GM23338 (cell line): ENCODE measurements around the gene ONECUT1. TPM values are rescaled to one million over a fixed set of nuclear protein-coding genes. Genes with fewer than 3 reads are reported as not detected.

Source experiments
- ATAC-seq: fragments of 200-7000 bp; cut with Tn5 transposase; 3 replicates; pipeline ENCODE4 v1.9.1; 2020
- DNase-seq: peaks from one replicate; pipeline ENCODE4 v3.0.0-alpha.2; 2015; ENCODE audit warnings: low spot score
- H2AFZ ChIP-seq: fragments of 200-600 bp; sonication (generic); 2 replicates; pipeline ENCODE4 v1.8.0; 2016; ENCODE audit warnings: antibody characterized with exemption, mild to moderate bottlenecking, moderate library complexity
- H3F3A ChIP-seq: fragments of 200-600 bp; sonication (generic); replicated peaks from 2 replicates; pipeline ENCODE4 v1.8.0; 2017; ENCODE audit warnings: antibody characterized with exemption, mixed run types, low read depth
- H3K27ac ChIP-seq: fragments of 200-600 bp; sonication (generic); 2 replicates; pipeline ENCODE4 v1.6.1; 2016; ENCODE audit warnings: low read depth
- H3K27me3 ChIP-seq: fragments of 200-600 bp; sonication (generic); 2 replicates; pipeline ENCODE4 v1.8.0; 2016; ENCODE audit warnings: mild to moderate bottlenecking, mixed run types, moderate library complexity; ENCODE audit not compliant: insufficient read depth
- H3K36me3 ChIP-seq: fragments of 200-600 bp; sonication (generic); 2 replicates; pipeline ENCODE4 v1.8.0; 2016; ENCODE audit warnings: mild to moderate bottlenecking; ENCODE audit not compliant: insufficient read depth
- H3K4me1 ChIP-seq: fragments of 200-600 bp; sonication (generic); 2 replicates; pipeline ENCODE4 v1.8.0; 2016; ENCODE audit warnings: mild to moderate bottlenecking, moderate library complexity; ENCODE audit not compliant: insufficient read depth
- H3K4me2 ChIP-seq: fragments of 200-600 bp; sonication (generic); 2 replicates; pipeline ENCODE4 v1.7.1; 2017; ENCODE audit warnings: mixed run types
- H3K4me3 ChIP-seq: fragments of 200-600 bp; sonication (generic); 2 replicates; pipeline ENCODE4 v1.6.1; 2016; ENCODE audit warnings: mixed run types
- H3K79me2 ChIP-seq: fragments of 200-600 bp; sonication (generic); replicated peaks from 2 replicates; pipeline ENCODE4 v1.8.0; 2017; ENCODE audit warnings: mild to moderate bottlenecking; ENCODE audit not compliant: insufficient read depth
- H3K9me2 ChIP-seq: fragments of 200-600 bp; sonication (generic); 2 replicates; pipeline ENCODE4 v1.8.0; 2017; ENCODE audit not compliant: insufficient read depth
- H4K20me1 ChIP-seq: fragments of 200-600 bp; sonication (generic); replicated peaks from 2 replicates; pipeline ENCODE4 v1.8.0; 2017; ENCODE audit warnings: mild to moderate bottlenecking; ENCODE audit not compliant: insufficient read depth
- H3K27ac Mint-ChIP-seq: 2 replicates; pipeline ENCODE4 v1.8.0; 2020; ENCODE audit warnings: inconsistent platforms, mild to moderate bottlenecking, moderate library complexity, mixed read lengths
- H3K27me3 Mint-ChIP-seq: 3 replicates; pipeline ENCODE4 v1.8.0; 2022; ENCODE audit warnings: low read depth, mild to moderate bottlenecking, moderate library complexity, mixed read lengths, inconsistent platforms; ENCODE audit not compliant: insufficient read depth, poor library complexity
- H3K36me3 Mint-ChIP-seq: 3 replicates; pipeline ENCODE4 v1.8.0; 2021; ENCODE audit warnings: low read depth, mild to moderate bottlenecking, inconsistent platforms, moderate library complexity, mixed read lengths
- H3K4me1 Mint-ChIP-seq: 3 replicates; pipeline ENCODE4 v1.8.0; 2020; ENCODE audit warnings: mild to moderate bottlenecking, inconsistent platforms, mixed read lengths
- H3K4me3 Mint-ChIP-seq: 3 replicates; pipeline ENCODE4 v1.8.0; 2021; ENCODE audit warnings: moderate library complexity, mild to moderate bottlenecking, inconsistent platforms, mixed read lengths
- H3K9me3 Mint-ChIP-seq: 3 replicates; pipeline ENCODE4 v1.8.0; 2020; ENCODE audit warnings: moderate library complexity, mild to moderate bottlenecking, inconsistent platforms, mixed read lengths
- CREB1 ChIP-seq: fragments of 250-450 bp; sonication (Bioruptor Pico); IDR thresholded peaks from 2 replicates; pipeline ENCODE4 v1.5.0; 2020; ENCODE audit warnings: low read depth, mild to moderate bottlenecking, moderate library complexity
- CTCF ChIP-seq, 2 experiments: fragments of 200-600 bp in 1 of 2; sonication (generic) in 1 of 2; conservative IDR thresholded peaks; 2 replicates each; pipeline versions ENCODE4 v1.5.1 to v1.6.1; 2016 to 2017; ENCODE audit warnings: antibody characterized with exemption in 2 of 2, low read depth in 2 of 2, mild to moderate bottlenecking in 2 of 2, moderate library complexity in 1 of 2
- EZH2 ChIP-seq: fragments of 200-600 bp; sonication (generic); IDR thresholded peaks from one replicate; pipeline ENCODE4 v1.8.0; 2017; ENCODE audit warnings: antibody characterized with exemption, mild to moderate bottlenecking, low read depth; ENCODE audit not compliant: unreplicated experiment
- EZH2phosphoT487 ChIP-seq: fragments of 200-600 bp; sonication (generic); IDR thresholded peaks from one replicate; pipeline ENCODE4 v1.8.1; 2018; ENCODE audit warnings: antibody characterized with exemption; ENCODE audit not compliant: unreplicated experiment
- JUNB ChIP-seq: IDR thresholded peaks from one replicate; pipeline ENCODE4 v1.6.1; 2016; ENCODE audit warnings: antibody characterized with exemption; ENCODE audit not compliant: unreplicated experiment
- STAT1 ChIP-seq: IDR thresholded peaks from one replicate; pipeline ENCODE4 v1.6.1; 2016; ENCODE audit warnings: antibody characterized with exemption; ENCODE audit not compliant: unreplicated experiment
- ZNF114 ChIP-seq: fragments of 250-450 bp; sonication (Bioruptor Pico); IDR thresholded peaks from 2 replicates; pipeline ENCODE4 v1.5.0; 2020; ENCODE audit warnings: mild to moderate bottlenecking, moderate library complexity
- polyA plus RNA-seq: library from polyadenylated mRNA; unstranded; fragments of >200 nt; fragmentation: Nextera tagmentation; extraction: Ambion mirVana; gene quantifications from 2 replicates; pipeline ENCODE4 v1.2.1, GENCODE V29; 2016
- total RNA-seq: library from RNA; depleted of rRNA; stranded (reverse); fragments of >200 nt; shearing (Covaris generic); gene quantifications from 2 replicates; pipeline ENCODE4 v1.2.3, GENCODE V29; 2014
- TF ChIP-seq, protein P1 (sequence below): IDR thresholded peaks from 2 replicates; pipeline ENCODE4 v1.6.1; 2016; ENCODE audit warnings: antibody characterized with exemption
- TF ChIP-seq, protein P2 (sequence below): IDR thresholded peaks from one replicate; pipeline ENCODE4 v1.6.1; 2018; ENCODE audit warnings: antibody characterized with exemption; ENCODE audit not compliant: unreplicated experiment

ONECUT1 gene
- total and polyA plus RNA-seq, 2 experiments from 2014 or later, result 4.3 to 9.4 TPM

- H3K4me2 ChIP-seq, result peak overlapping the region; percentile 82
- ATAC-seq, result peak; percentile 3; the same call in 2 of the 3 replicates
- peaks cover 93% of the 10 kb centered on the region for H3K4me1 ChIP-seq
- Mint-ChIP-seq H3K4me1 (peaks cover 76% of the 10 kb centered on the region), H3K27me3 (peaks cover 100% of the 10 kb centered on the region), H3K9me3 (peaks cover 3% of the 10 kb centered on the region; the same call in 1 of the 3 replicates), H3K27ac (no peak overlapping the region), H3K4me3 (peak overlapping the region; percentile 69), H3K36me3 (peaks cover 10% of the 10 kb centered on the region)
- peaks cover 100% of the 10 kb centered on the region for H3K27me3 ChIP-seq
- H3K27ac ChIP-seq, result no peak overlapping the region
- H3K36me3 ChIP-seq, result no peaks in the 10 kb centered on the region; the same call in 1 of the 2 replicates
- TF ChIP-seq, protein P1, sequence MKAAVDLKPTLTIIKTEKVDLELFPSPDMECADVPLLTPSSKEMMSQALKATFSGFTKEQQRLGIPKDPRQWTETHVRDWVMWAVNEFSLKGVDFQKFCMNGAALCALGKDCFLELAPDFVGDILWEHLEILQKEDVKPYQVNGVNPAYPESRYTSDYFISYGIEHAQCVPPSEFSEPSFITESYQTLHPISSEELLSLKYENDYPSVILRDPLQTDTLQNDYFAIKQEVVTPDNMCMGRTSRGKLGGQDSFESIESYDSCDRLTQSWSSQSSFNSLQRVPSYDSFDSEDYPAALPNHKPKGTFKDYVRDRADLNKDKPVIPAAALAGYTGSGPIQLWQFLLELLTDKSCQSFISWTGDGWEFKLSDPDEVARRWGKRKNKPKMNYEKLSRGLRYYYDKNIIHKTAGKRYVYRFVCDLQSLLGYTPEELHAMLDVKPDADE, result no peak
- TF ChIP-seq ZNF114, result no peak
- peak; percentile 94 for TF ChIP-seq EZH2
- TF ChIP-seq JUNB, result no peak
- no peak for TF ChIP-seq STAT1
- TF ChIP-seq CREB1 (CRISPR knock-in tag), result no peak
- TF ChIP-seq EZH2phosphoT487, result peak; percentile 66
- TF ChIP-seq, protein P2, sequence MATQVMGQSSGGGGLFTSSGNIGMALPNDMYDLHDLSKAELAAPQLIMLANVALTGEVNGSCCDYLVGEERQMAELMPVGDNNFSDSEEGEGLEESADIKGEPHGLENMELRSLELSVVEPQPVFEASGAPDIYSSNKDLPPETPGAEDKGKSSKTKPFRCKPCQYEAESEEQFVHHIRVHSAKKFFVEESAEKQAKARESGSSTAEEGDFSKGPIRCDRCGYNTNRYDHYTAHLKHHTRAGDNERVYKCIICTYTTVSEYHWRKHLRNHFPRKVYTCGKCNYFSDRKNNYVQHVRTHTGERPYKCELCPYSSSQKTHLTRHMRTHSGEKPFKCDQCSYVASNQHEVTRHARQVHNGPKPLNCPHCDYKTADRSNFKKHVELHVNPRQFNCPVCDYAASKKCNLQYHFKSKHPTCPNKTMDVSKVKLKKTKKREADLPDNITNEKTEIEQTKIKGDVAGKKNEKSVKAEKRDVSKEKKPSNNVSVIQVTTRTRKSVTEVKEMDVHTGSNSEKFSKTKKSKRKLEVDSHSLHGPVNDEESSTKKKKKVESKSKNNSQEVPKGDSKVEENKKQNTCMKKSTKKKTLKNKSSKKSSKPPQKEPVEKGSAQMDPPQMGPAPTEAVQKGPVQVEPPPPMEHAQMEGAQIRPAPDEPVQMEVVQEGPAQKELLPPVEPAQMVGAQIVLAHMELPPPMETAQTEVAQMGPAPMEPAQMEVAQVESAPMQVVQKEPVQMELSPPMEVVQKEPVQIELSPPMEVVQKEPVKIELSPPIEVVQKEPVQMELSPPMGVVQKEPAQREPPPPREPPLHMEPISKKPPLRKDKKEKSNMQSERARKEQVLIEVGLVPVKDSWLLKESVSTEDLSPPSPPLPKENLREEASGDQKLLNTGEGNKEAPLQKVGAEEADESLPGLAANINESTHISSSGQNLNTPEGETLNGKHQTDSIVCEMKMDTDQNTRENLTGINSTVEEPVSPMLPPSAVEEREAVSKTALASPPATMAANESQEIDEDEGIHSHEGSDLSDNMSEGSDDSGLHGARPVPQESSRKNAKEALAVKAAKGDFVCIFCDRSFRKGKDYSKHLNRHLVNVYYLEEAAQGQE, result no peak
- no peak for TF ChIP-seq CTCF (conservative IDR thresholded peaks at IDR 0.05; ENCODE audit: low read depth in 2 of 2)
- peak overlapping the region; percentile 55 for H3K4me3 ChIP-seq
- no peaks in the 10 kb centered on the region for H3K9me2 ChIP-seq
- peaks cover 7% of the 10 kb centered on the region for H3K79me2 ChIP-seq
- peaks cover 54% of the 10 kb centered on the region for H4K20me1 ChIP-seq
- H3F3A ChIP-seq, result peaks cover 41% of the 10 kb centered on the region
- no peak overlapping the region for H2AFZ ChIP-seq
- peak; percentile 37 for DNase-seq
These were observed 5.5 kb upstream of the ONECUT1 start for GRCh38 chr15:52795464-52796227.
